Measurements from ENCODE around the gene FDXACB1.

DNA sequence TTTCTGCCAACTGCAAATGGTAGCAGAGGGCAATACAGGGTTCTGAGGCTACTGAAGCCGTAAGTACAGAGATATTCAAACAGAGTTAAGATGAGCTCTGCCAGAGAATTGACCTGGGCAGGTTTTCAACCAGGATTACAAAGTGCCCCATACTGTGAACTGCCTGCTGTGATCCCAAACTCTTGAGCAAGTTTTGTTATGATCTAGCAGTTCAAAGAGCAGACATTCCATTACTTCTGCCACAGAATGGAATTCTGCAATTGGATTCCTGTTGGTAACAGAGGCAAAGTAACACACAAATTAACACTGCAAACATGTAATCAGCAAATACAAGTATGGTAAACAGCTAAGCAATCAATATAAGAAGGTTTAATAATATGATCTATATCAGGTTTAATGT, 38.8 kb downstream of the FDXACB1 start:
- TF ChIP-seq POLR2A (IDR thresholded peaks at IDR 0.05; ENCODE audit: low read depth, low read length) (no peak), TAF1 (IDR thresholded peaks at IDR 0.05; ENCODE audit: low read depth, low read length) (no peak), PAX5 (IDR thresholded peaks at IDR 0.05; ENCODE audit: insufficient read depth, low read length, severe bottlenecking) (no peak), POLR2AphosphoS5 (IDR thresholded peaks at IDR 0.05; ENCODE audit: low read depth, low read length) (no peak), POU2F2 (IDR thresholded peaks at IDR 0.05; ENCODE audit: low read depth, low read length) (no peak), SPI1 (IDR thresholded peaks at IDR 0.05; ENCODE audit: low read depth, low read length) (no peak)

All from GM12891 (cell line).